Activated T-helper 17 cell treated with anti-CD3 and anti-CD28 coated beads, Interleukin-2, amount 50 U/mL, for 72 hours (primary cell): ENCODE measurements around the gene CATSPERD. TPM values are rescaled to one million over a fixed set of nuclear protein-coding genes. Genes with fewer than 3 reads are reported as not detected.
A peak's percentile ranks its signal among the peaks of the same experiment; 100 is the strongest.
"Not testable (repeated sequence)": the region's sequence is repeated elsewhere in the genome, so short reads cannot be mapped to it uniquely, and the experiment has no call there.

ENCODE experiments used
- ATAC-seq: fragments of 150-1000 bp; cut with Tn5 transposase; replicated peaks from 2 replicates; pipeline ENCODE4 v1.10.0; 2021; ENCODE audit warnings: mild to moderate bottlenecking, moderate library complexity
- H3K27ac Mint-ChIP-seq: one replicate; pipeline ENCODE4 v1.8.0; 2022; ENCODE audit warnings: mixed read lengths
- H3K27me3 Mint-ChIP-seq: one replicate; pipeline ENCODE4 v1.8.0; 2022; ENCODE audit warnings: mixed read lengths
- H3K36me3 Mint-ChIP-seq: one replicate; pipeline ENCODE4 v1.8.0; 2022; ENCODE audit warnings: low read depth, mild to moderate bottlenecking, mixed read lengths
- H3K4me1 Mint-ChIP-seq: one replicate; pipeline ENCODE4 v1.8.0; 2022; ENCODE audit warnings: mixed read lengths
- H3K4me3 Mint-ChIP-seq: one replicate; pipeline ENCODE4 v1.8.0; 2022; ENCODE audit warnings: mild to moderate bottlenecking, mixed read lengths
- H3K9me3 Mint-ChIP-seq: one replicate; pipeline ENCODE4 v1.8.0; 2022; ENCODE audit warnings: mixed read lengths
- total RNA-seq, 2 donors: library from RNA; stranded (reverse); gene quantifications; one replicate each; pipeline ENCODE4 v1.2.3, GENCODE V29; 2022

Gene CATSPERD
- total RNA-seq, 2 donors from 2014 or later: not detected

GRCh38 chr19:5775668-5776309 is 55.4 kb downstream of the CATSPERD start:
- Mint-ChIP-seq H3K4me1 (no peaks in the 10 kb centered on the region), H3K36me3 (no peaks in the 10 kb centered on the region), H3K4me3 (no peak overlapping the region), H3K27me3 (no peaks in the 10 kb centered on the region), H3K9me3 (no peaks in the 10 kb centered on the region), H3K27ac (no peak overlapping the region)
- ATAC-seq: no peak

- Mint-ChIP-seq H3K36me3 (no peaks in the 10 kb centered on the region), H3K9me3 (no peaks in the 10 kb centered on the region), H3K27me3 (no peaks in the 10 kb centered on the region), H3K4me1 (no peaks in the 10 kb centered on the region), H3K4me3 (no peak overlapping the region), H3K27ac (no peak overlapping the region)
- no peak for ATAC-seq
Measured at GRCh38 chr19:5778402-5778801, 58.0 kb downstream of the CATSPERD start.

- H3K36me3 Mint-ChIP-seq, ATAC-seq: not testable (repeated sequence)
Measured at GRCh38 chr19:5780916-5781315, 60.5 kb downstream of the CATSPERD start.

GRCh38 chr19:5782322-5782721 is 61.9 kb downstream of the CATSPERD start:
- no peaks in the 10 kb centered on the region for H3K9me3 Mint-ChIP-seq
- H3K36me3 Mint-ChIP-seq: peaks cover 23% of the 10 kb centered on the region
- no peak for ATAC-seq
- H3K4me1 Mint-ChIP-seq: no peaks in the 10 kb centered on the region
- no peaks in the 10 kb centered on the region for H3K27me3 Mint-ChIP-seq
- H3K4me3 Mint-ChIP-seq: no peak overlapping the region
- no peak overlapping the region for H3K27ac Mint-ChIP-seq

More at GRCh38 chr19:5780916-5781315, 60.5 kb downstream of the CATSPERD start:
- not testable (repeated sequence) for H3K27ac Mint-ChIP-seq, H3K4me3 Mint-ChIP-seq, H3K9me3 Mint-ChIP-seq, H3K27me3 Mint-ChIP-seq, H3K4me1 Mint-ChIP-seq

GRCh38 chr19:5782945-5783919 is 62.8 kb downstream of the CATSPERD start:
- H3K4me1 Mint-ChIP-seq: no peaks in the 10 kb centered on the region
- no peaks in the 10 kb centered on the region for H3K27me3 Mint-ChIP-seq
- ATAC-seq: no peak
- no peaks in the 10 kb centered on the region for H3K9me3 Mint-ChIP-seq
- peaks cover 29% of the 10 kb centered on the region for H3K36me3 Mint-ChIP-seq
- no peak overlapping the region for H3K4me3 Mint-ChIP-seq
- H3K27ac Mint-ChIP-seq: no peak overlapping the region

GRCh38 chr19:5784581-5785147 is 64.2 kb downstream of the CATSPERD start, which contains the start of gene PRR22:
Gene PRR22, minus strand, starts transcription at chr19:5784746. Its CDS starts 86 bp downstream, at chr19:5784660.
- H3K4me1 Mint-ChIP-seq: no peaks in the 10 kb centered on the region
- peaks cover 40% of the 10 kb centered on the region for H3K36me3 Mint-ChIP-seq
- H3K27me3 Mint-ChIP-seq: no peaks in the 10 kb centered on the region
- no peak for ATAC-seq
- H3K4me3 Mint-ChIP-seq: no peak within 1 kb of the TSS
- no peaks in the 10 kb centered on the region for H3K9me3 Mint-ChIP-seq
- no peak within 1 kb of the TSS for H3K27ac Mint-ChIP-seq

- no peak overlapping the region for H3K27ac Mint-ChIP-seq
- no peaks in the 10 kb centered on the region for H3K27me3 Mint-ChIP-seq
- H3K9me3 Mint-ChIP-seq: no peaks in the 10 kb centered on the region
- H3K4me1 Mint-ChIP-seq: peaks cover 4% of the 10 kb centered on the region
- peaks cover 48% of the 10 kb centered on the region for H3K36me3 Mint-ChIP-seq
- ATAC-seq: no peak
- no peak overlapping the region for H3K4me3 Mint-ChIP-seq
Measured at GRCh38 chr19:5785423-5785822, 65.0 kb downstream of the CATSPERD start.

GRCh38 chr19:5786593-5787408 is 66.4 kb downstream of the CATSPERD start:
- H3K36me3 Mint-ChIP-seq: peaks cover 56% of the 10 kb centered on the region
- ATAC-seq: no peak
- no peaks in the 10 kb centered on the region for H3K27me3 Mint-ChIP-seq
- H3K9me3 Mint-ChIP-seq: no peaks in the 10 kb centered on the region
- H3K4me3 Mint-ChIP-seq: no peak overlapping the region
- H3K27ac Mint-ChIP-seq: no peak overlapping the region
- peaks cover 11% of the 10 kb centered on the region for H3K4me1 Mint-ChIP-seq

- H3K9me3 Mint-ChIP-seq: no peaks in the 10 kb centered on the region
- peaks cover 11% of the 10 kb centered on the region for H3K4me1 Mint-ChIP-seq
- no peak overlapping the region for H3K4me3 Mint-ChIP-seq
- no peak for ATAC-seq
- no peaks in the 10 kb centered on the region for H3K27me3 Mint-ChIP-seq
- no peak overlapping the region for H3K27ac Mint-ChIP-seq
- peaks cover 56% of the 10 kb centered on the region for H3K36me3 Mint-ChIP-seq
Measured at GRCh38 chr19:5787409-5788182, 67.2 kb downstream of the CATSPERD start.

- Mint-ChIP-seq H3K4me3 (no peak overlapping the region), H3K27ac (no peak overlapping the region), H3K9me3 (no peaks in the 10 kb centered on the region), H3K4me1 (peaks cover 11% of the 10 kb centered on the region), H3K36me3 (peaks cover 56% of the 10 kb centered on the region), H3K27me3 (no peaks in the 10 kb centered on the region)
- no peak for ATAC-seq
Measured at GRCh38 chr19:5788422-5788821, 68.0 kb downstream of the CATSPERD start.

GRCh38 chr19:5789351-5789761 is 68.9 kb downstream of the CATSPERD start:
- no peaks in the 10 kb centered on the region for H3K27me3 Mint-ChIP-seq
- H3K4me1 Mint-ChIP-seq: peaks cover 11% of the 10 kb centered on the region
- H3K36me3 Mint-ChIP-seq: peaks cover 51% of the 10 kb centered on the region
- no peak for ATAC-seq
- peak overlapping the region; percentile 98 for H3K4me3 Mint-ChIP-seq
- no peaks in the 10 kb centered on the region for H3K9me3 Mint-ChIP-seq
- no peak overlapping the region for H3K27ac Mint-ChIP-seq

GRCh38 chr19:5789886-5790558 is 69.6 kb downstream of the CATSPERD start:
- Mint-ChIP-seq H3K27ac (peak overlapping the region; percentile 100), H3K27me3 (no peaks in the 10 kb centered on the region), H3K4me1 (peaks cover 11% of the 10 kb centered on the region), H3K9me3 (no peaks in the 10 kb centered on the region), H3K36me3 (peaks cover 51% of the 10 kb centered on the region), H3K4me3 (peak overlapping the region; percentile 98)
- no peak for ATAC-seq
